A673 (cell line): ENCODE data around the gene TEX19.
"Not testable (repeated sequence)": the region's sequence is repeated elsewhere in the genome, so short reads cannot be mapped to it uniquely, and the experiment has no call there.

Experiments used
- EZH2 ChIP-seq: fragments of 200-600 bp; sonication (generic); IDR thresholded peaks from 2 replicates; pipeline ENCODE4 v1.6.1; 2017; ENCODE audit warnings: borderline replicate concordance, low read depth, mild to moderate bottlenecking, mixed read lengths, antibody characterized with exemption, low read length; ENCODE audit not compliant: poor library complexity, severe bottlenecking
- TF ChIP-seq, protein P1 (sequence below): fragments of 300-800, 200-600 bp; sonication (generic); conservative IDR thresholded peaks from 2 replicates; pipeline ENCODE4 v1.5.1; 2017; ENCODE audit warnings: low read depth, mild to moderate bottlenecking, antibody characterized with exemption, low read length, moderate library complexity, mixed read lengths

DNA sequence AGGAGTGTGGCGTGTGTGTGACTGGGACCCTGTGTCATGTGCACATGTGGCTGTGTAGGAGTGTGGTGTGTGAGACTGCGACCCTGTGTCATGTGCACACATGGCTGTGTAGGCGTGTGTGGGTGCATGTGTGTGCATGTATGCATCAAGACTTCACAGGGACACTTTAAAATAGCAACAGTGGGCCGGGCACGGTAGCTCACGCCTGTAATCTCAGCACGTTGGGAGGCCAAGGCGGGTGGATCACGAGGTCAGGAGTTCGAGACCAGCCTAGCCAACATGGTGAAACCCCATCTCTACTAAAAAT, 22.6 kb downstream of the TEX19 start:
- TF ChIP-seq, protein P1, sequence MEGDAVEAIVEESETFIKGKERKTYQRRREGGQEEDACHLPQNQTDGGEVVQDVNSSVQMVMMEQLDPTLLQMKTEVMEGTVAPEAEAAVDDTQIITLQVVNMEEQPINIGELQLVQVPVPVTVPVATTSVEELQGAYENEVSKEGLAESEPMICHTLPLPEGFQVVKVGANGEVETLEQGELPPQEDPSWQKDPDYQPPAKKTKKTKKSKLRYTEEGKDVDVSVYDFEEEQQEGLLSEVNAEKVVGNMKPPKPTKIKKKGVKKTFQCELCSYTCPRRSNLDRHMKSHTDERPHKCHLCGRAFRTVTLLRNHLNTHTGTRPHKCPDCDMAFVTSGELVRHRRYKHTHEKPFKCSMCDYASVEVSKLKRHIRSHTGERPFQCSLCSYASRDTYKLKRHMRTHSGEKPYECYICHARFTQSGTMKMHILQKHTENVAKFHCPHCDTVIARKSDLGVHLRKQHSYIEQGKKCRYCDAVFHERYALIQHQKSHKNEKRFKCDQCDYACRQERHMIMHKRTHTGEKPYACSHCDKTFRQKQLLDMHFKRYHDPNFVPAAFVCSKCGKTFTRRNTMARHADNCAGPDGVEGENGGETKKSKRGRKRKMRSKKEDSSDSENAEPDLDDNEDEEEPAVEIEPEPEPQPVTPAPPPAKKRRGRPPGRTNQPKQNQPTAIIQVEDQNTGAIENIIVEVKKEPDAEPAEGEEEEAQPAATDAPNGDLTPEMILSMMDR, result not testable (repeated sequence)
- TF ChIP-seq EZH2, result not testable (repeated sequence)
